Skeletal muscle tissue (tissue), 4 donors: ENCODE measurements around the gene USE1. TPM values are rescaled to one million over a fixed set of nuclear protein-coding genes. Genes with fewer than 3 reads are reported as not detected.

ENCODE experiments used
- H3K27ac ChIP-seq: one replicate; pipeline ENCODE4 v1.7.0; 2013; ENCODE audit warnings: mild to moderate bottlenecking, low read depth, low read length, inconsistent platforms
- H3K27me3 ChIP-seq, 3 donors: one replicate each; pipeline ENCODE4 v1.7.0; 2013; ENCODE audit warnings: low read length in 3 of 3; ENCODE audit not compliant: control insufficient read depth in 3 of 3, insufficient read depth in 3 of 3
- H3K36me3 ChIP-seq, 3 donors: one replicate each; pipeline ENCODE4 v1.7.0; 2013; ENCODE audit warnings: low read length in 3 of 3; ENCODE audit not compliant: control insufficient read depth in 3 of 3, insufficient read depth in 3 of 3
- H3K4me1 ChIP-seq, 3 donors: one replicate each; pipeline ENCODE4 v1.7.0; 2013; ENCODE audit warnings: low read length in 3 of 3, mild to moderate bottlenecking in 3 of 3; ENCODE audit not compliant: control insufficient read depth in 3 of 3, insufficient read depth in 3 of 3
- H3K4me3 ChIP-seq, 3 donors: one replicate each; pipeline ENCODE4 v1.7.0; 2013; ENCODE audit warnings: low read length in 3 of 3
- H3K9ac ChIP-seq, 3 donors: one replicate each; pipeline ENCODE4 v1.7.0; 2013; ENCODE audit warnings: low read length in 3 of 3, mild to moderate bottlenecking in 3 of 3, moderate library complexity in 2 of 3, low read depth in 1 of 3
- H3K9me3 ChIP-seq, 3 donors: one replicate each; pipeline ENCODE4 v1.7.0; 2013; ENCODE audit warnings: low read length in 3 of 3; ENCODE audit not compliant: control insufficient read depth in 3 of 3
- total RNA-seq: library from RNA; depleted of rRNA; stranded (reverse); fragments of >200 nt; gene quantifications from one replicate; pipeline ENCODE4 v1.2.3, GENCODE V29; 2014
- donor health status: Osteomylitis.

USE1 gene
- total RNA-seq, 1 donor from 2014 or later: 19.3 TPM

- no peak overlapping the region for H3K4me3 ChIP-seq
- no peak overlapping the region for H3K9ac ChIP-seq
- peaks cover 0 to 8% (median 3%) of the 10 kb centered on the region in 3 donors for H3K27me3 ChIP-seq
- no peak overlapping the region for H3K27ac ChIP-seq
- H3K9me3 ChIP-seq: no peaks in the 10 kb centered on the region
- peaks cover 0 to 6% (median 4%) of the 10 kb centered on the region in 3 donors for H3K36me3 ChIP-seq
- peaks cover 0 to 7% (median 2%) of the 10 kb centered on the region in 3 donors for H3K4me1 ChIP-seq
Measured at GRCh38 chr19:17256130-17256529, 41.0 kb downstream of the USE1 start.

GRCh38 chr19:17259118-17259780, 44.1 kb downstream of the USE1 start:
- Histone ChIP-seq H3K27ac (no peak overlapping the region), H3K9ac (no peak overlapping the region), H3K27me3 (peaks cover 0 to 3% (median 2%) of the 10 kb centered on the region in 3 donors), H3K4me1 (peaks cover 0 to 7% (median 2%) of the 10 kb centered on the region in 3 donors), H3K36me3 (peaks cover 0 to 4% (median 3%) of the 10 kb centered on the region in 3 donors), H3K9me3 (no peaks in the 10 kb centered on the region), H3K4me3 (no peak overlapping the region)

- Histone ChIP-seq H3K9me3 (no peaks in the 10 kb centered on the region), H3K4me3 (no peak overlapping the region), H3K9ac (no peak overlapping the region), H3K27me3 (peaks cover 0 to 3% (median 0%) of the 10 kb centered on the region in 3 donors), H3K36me3 (peaks cover 0 to 4% (median 3%) of the 10 kb centered on the region in 3 donors), H3K27ac (no peak overlapping the region), H3K4me1 (peaks cover 0 to 7% (median 2%) of the 10 kb centered on the region in 3 donors)
Measured at GRCh38 chr19:17259934-17260333, 44.8 kb downstream of the USE1 start.

GRCh38 chr19:17260842-17261325, 45.7 kb downstream of the USE1 start:
- no peak overlapping the region for H3K4me3 ChIP-seq
- H3K27me3 ChIP-seq: no peaks in the 10 kb centered on the region
- peak overlapping the region in 1 of 3 donors; percentile 57 for H3K9ac ChIP-seq
- no peak overlapping the region for H3K27ac ChIP-seq
- peaks cover 0 to 4% (median 3%) of the 10 kb centered on the region in 3 donors for H3K36me3 ChIP-seq
- peaks cover 0 to 7% (median 2%) of the 10 kb centered on the region in 3 donors for H3K4me1 ChIP-seq
- no peaks in the 10 kb centered on the region for H3K9me3 ChIP-seq

DNA sequence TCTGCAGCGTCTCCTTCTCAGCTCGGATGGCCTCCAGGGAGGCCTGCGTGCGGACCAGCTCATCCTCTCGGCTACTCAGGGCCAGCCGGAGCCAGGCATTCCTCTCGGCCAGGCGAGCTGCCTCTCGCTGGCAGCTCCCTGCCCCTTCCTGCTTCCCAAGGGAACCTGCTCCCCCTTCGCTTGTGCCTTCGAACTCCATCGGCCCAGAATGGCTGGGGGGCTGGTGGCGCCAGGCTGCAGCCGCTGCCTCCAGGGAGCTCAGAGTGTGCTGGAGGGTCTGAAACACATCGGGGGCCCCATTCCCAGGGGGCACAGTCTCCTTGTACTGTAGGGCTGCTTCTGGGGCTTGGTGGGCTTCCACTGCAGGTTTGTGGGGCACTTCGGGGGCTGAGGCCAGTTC, 47.4 kb downstream of the USE1 start:
- H3K27ac ChIP-seq: no peak overlapping the region

GRCh38 chr19:17263712-17264640, 48.8 kb downstream of the USE1 start:
- Histone ChIP-seq H3K9me3 (no peaks in the 10 kb centered on the region), H3K9ac (peak overlapping the region; percentile 25 to 52 (median 45)), H3K4me1 (peaks cover 8 to 18% (median 11%) of the 10 kb centered on the region in 3 donors), H3K27me3 (no peaks in the 10 kb centered on the region), H3K4me3 (peak overlapping the region; percentile 46 to 63 (median 55)), H3K36me3 (peaks cover 0 to 4% (median 3%) of the 10 kb centered on the region in 3 donors), H3K27ac (peak overlapping the region; percentile 14)

More for the DNA sequence above, 47.4 kb downstream of the USE1 start:
- no peak overlapping the region for H3K4me3 ChIP-seq
- H3K9me3 ChIP-seq: no peaks in the 10 kb centered on the region
- peaks cover 0 to 10% (median 4%) of the 10 kb centered on the region in 3 donors for H3K4me1 ChIP-seq
- no peaks in the 10 kb centered on the region for H3K27me3 ChIP-seq
- peaks cover 0 to 3% (median 0%) of the 10 kb centered on the region in 3 donors for H3K36me3 ChIP-seq
- peak overlapping the region in 1 of 3 donors; percentile 25 for H3K9ac ChIP-seq

DNA sequence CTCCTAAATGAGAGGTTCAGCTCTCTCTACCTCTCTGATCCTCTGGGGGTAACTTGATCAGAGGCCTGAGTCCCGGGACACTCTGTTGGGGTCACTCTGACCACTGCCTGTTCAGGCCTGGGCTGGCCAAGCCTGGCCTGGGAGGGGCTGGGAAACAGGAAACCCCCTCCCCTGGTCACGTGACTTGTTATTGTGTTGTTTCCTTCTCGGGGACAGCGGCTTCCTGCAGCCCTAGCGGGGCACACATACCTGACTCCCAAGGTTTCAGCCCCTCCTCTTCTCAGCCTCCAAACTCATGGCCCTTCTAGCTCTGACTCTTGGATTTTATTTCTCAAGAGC, 49.5 kb downstream of the USE1 start, which contains the start of gene USHBP1:
TSS of gene USHBP1 (minus strand) at position 105 of the 339 bp plus-strand sequence. CDS start 446 bp downstream, outside the sequence.
- H3K27ac ChIP-seq: peak within 1 kb of the TSS; percentile 14
- H3K4me3 ChIP-seq: peak within 1 kb of the TSS; percentile 46 to 63 (median 55)
- peaks cover 8 to 18% (median 11%) of the 10 kb centered on the region in 3 donors for H3K4me1 ChIP-seq
- H3K27me3 ChIP-seq: no peaks in the 10 kb centered on the region
- H3K9ac ChIP-seq: peak within 1 kb of the TSS; percentile 25 to 52 (median 45)
- H3K9me3 ChIP-seq: no peaks in the 10 kb centered on the region
- H3K36me3 ChIP-seq: peaks cover 0 to 6% (median 4%) of the 10 kb centered on the region in 3 donors

DNA sequence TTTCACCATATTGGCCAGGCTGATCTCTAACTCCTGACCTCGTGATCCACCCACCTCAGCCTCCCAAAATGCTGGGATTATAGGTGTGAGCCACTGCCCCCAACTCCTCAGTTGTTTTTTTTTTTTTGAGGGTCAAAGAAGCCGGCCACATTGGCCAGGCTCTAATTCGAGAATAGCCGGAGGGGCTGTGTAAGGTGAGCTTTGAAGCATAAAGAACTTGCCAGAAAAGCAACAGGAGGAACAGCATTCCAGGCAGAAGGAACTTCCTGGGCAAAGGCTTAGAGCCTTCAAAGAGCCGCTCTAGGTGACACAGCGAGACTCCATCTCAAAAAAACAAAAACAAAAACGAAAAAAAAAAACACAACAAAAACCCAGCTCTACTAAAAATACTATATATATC, 50.9 kb downstream of the USE1 start:
- no peak overlapping the region for H3K4me3 ChIP-seq
- peaks cover 8 to 11% (median 10%) of the 10 kb centered on the region in 3 donors for H3K4me1 ChIP-seq
- no peaks in the 10 kb centered on the region for H3K27me3 ChIP-seq
- no peaks in the 10 kb centered on the region for H3K9me3 ChIP-seq
- H3K9ac ChIP-seq: no peak overlapping the region
- H3K27ac ChIP-seq: no peak overlapping the region
- peaks cover 3 to 9% (median 8%) of the 10 kb centered on the region in 3 donors for H3K36me3 ChIP-seq

DNA sequence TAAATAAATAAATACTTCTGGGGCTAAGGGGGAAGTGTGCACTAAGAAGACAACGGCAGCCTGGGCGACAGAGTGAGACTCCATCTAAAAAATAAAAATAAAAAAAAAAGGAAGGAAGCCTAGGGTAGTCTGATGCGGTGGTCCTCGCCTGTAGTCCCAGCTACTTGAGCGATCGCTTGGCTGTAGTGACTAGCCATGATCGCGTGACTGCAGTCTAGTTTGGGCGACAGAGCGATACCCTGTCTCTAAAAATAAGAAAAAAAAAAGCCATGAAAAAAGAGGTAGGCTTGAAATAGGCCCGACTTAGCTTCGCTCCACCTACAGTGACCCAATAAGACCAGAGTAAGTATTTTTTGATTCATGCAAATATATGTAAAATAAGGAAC, 51.4 kb downstream of the USE1 start:
- Histone ChIP-seq H3K4me3 (peak overlapping the region in 2 of 3 donors; percentile 84 to 92), H3K27ac (peak overlapping the region; percentile 64)

More for the DNA sequence above, 51.4 kb downstream of the USE1 start:
- Histone ChIP-seq H3K9ac (no peak overlapping the region), H3K27me3 (no peaks in the 10 kb centered on the region), H3K9me3 (no peaks in the 10 kb centered on the region), H3K36me3 (peaks cover 8 to 15% (median 13%) of the 10 kb centered on the region in 3 donors), H3K4me1 (peaks cover 8 to 11% (median 9%) of the 10 kb centered on the region in 3 donors)
